HCT116 (cell line): Measurements from ENCODE around the gene METTL26. TPM values are rescaled to one million over a fixed set of nuclear protein-coding genes. Genes with fewer than 3 reads are reported as not detected.

Experiments used
- ATAC-seq: fragments of 200-7000 bp; cut with Tn5 transposase; 2 replicates; pipeline ENCODE4 v1.9.1; 2020; ENCODE audit warnings: mild to moderate bottlenecking, moderate library complexity
- BruUV-seq: library from RNA; stranded (reverse); fragments of 400-500 nt; replicated peaks from 2 replicates; lab custom pipeline; 2021; lab: Mats Ljungman, UMichigan
- CTCF ChIA-PET: fragments of 300-600 bp; sonication (Branson Sonifier 250); formaldehyde crosslinking; loops from one replicate; lab custom pipeline; 2021; ENCODE audit warnings: antibody characterized with exemption; lab: Charles Lee
- POLR2A ChIA-PET: fragments of 300-600, 350-600 bp; sonication (Branson Sonifier 250); formaldehyde crosslinking; loops from one replicate; lab custom pipeline; 2021; ENCODE audit warnings: antibody characterized with exemption; lab: Charles Lee
- RAD21 ChIA-PET, 2 experiments: fragments of 300-600 bp; sonication (Branson Sonifier 250); formaldehyde crosslinking; loops; one replicate each; lab custom pipeline; 2023; ENCODE audit warnings: low total read pairs in 2 of 2; ENCODE audit not compliant: uncharacterized antibody in 2 of 2, unreplicated experiment in 2 of 2, low non-redundant PET in 1 of 2; lab: Charles Lee
- DNase-seq: peaks from one replicate; pipeline ENCODE4 v3.0.0-alpha.2; 2010; ENCODE audit warnings: low read depth, low spot score
- H2AFZ ChIP-seq: fragments of 200-600 bp; shearing (Covaris generic), sonication (generic); 2 replicates; pipeline ENCODE4 v1.6.1; 2017; ENCODE audit warnings: low read depth, mixed run types, mixed read lengths, antibody characterized with exemption, low read length; ENCODE audit not compliant: poor library complexity, severe bottlenecking
- H3K27ac ChIP-seq: 2 replicates; pipeline ENCODE4 v1.5.1; 2012; ENCODE audit warnings: low read depth, low read length
- H3K27me3 ChIP-seq: fragments of 200-600 bp; sonication (generic); 2 replicates; pipeline ENCODE4 v1.6.1; 2016; ENCODE audit warnings: mixed run types, low read length, mixed read lengths; ENCODE audit not compliant: insufficient read depth
- H3K36me3 ChIP-seq, 2 experiments: fragments of 200-500 bp in 1 of 2; fragments of 200-600 bp in 1 of 2; sonication (Bioruptor generic) in 1 of 2; sonication (generic) in 1 of 2; 2 replicates each; pipeline versions ENCODE4 v1.5.1 to v1.6.1; 2014 to 2016; ENCODE audit warnings: low read length in 2 of 2, inconsistent platforms in 1 of 2, mixed read lengths in 1 of 2, mixed run types in 1 of 2; ENCODE audit not compliant: insufficient read depth in 2 of 2, control insufficient read depth in 1 of 2
- H3K4me1 ChIP-seq, 2 experiments: fragments of 200-600 bp in 1 of 2; sonication (generic) in 1 of 2; 2 replicates each; pipeline versions ENCODE4 v1.5.1 to v1.6.1; 2012 to 2017; ENCODE audit warnings: low read length in 2 of 2, inconsistent platforms in 1 of 2, mild to moderate bottlenecking in 1 of 2, mixed read lengths in 1 of 2, mixed run types in 1 of 2, moderate library complexity in 1 of 2; ENCODE audit not compliant: insufficient read depth in 2 of 2, control insufficient read depth in 1 of 2
- H3K4me2 ChIP-seq: fragments of 200-600 bp; sonication (generic); 2 replicates; pipeline ENCODE4 v1.6.1; 2017; ENCODE audit warnings: mixed run types, low read length, mixed read lengths
- H3K4me3 ChIP-seq, 2 experiments: fragments of 200-600 bp in 1 of 2; sonication (generic) in 1 of 2; replicated peaks in 1 of 2; 2 replicates each; pipeline ENCODE4 v1.5.1; 2011 to 2016; ENCODE audit warnings: low read length in 2 of 2, control low read depth in 1 of 2, low read depth in 1 of 2, mild to moderate bottlenecking in 1 of 2, mixed read lengths in 1 of 2, mixed run types in 1 of 2
- H3K79me2 ChIP-seq: fragments of 200-600 bp; sonication (generic); 2 replicates; pipeline ENCODE4 v1.6.1; 2017; ENCODE audit warnings: mild to moderate bottlenecking, mixed run types, low read length, moderate library complexity, mixed read lengths; ENCODE audit not compliant: insufficient read depth
- H3K9ac ChIP-seq: fragments of 200-600 bp; sonication (generic); 2 replicates; pipeline ENCODE4 v1.6.1; 2016; ENCODE audit warnings: low read length, mixed read lengths
- H3K9me2 ChIP-seq: fragments of 200-600 bp; sonication (generic), shearing (Covaris generic); 2 replicates; pipeline ENCODE4 v1.6.1; 2017; ENCODE audit warnings: mixed run types, mild to moderate bottlenecking, moderate library complexity; ENCODE audit not compliant: insufficient read depth
- H3K9me3 ChIP-seq, 2 experiments: fragments of 200-500 bp in 1 of 2; fragments of 200-600 bp in 1 of 2; sonication (Bioruptor generic) in 1 of 2; sonication (generic) in 1 of 2; 2 replicates each; pipeline ENCODE4 v1.6.1; 2014 to 2017; ENCODE audit warnings: low read length in 2 of 2, mixed read lengths in 2 of 2, inconsistent platforms in 1 of 2, low read depth in 1 of 2, mild to moderate bottlenecking in 1 of 2, mixed run types in 1 of 2, moderate library complexity in 1 of 2; ENCODE audit not compliant: control insufficient read depth in 1 of 2, insufficient read depth in 1 of 2
- H4K20me1 ChIP-seq: fragments of 200-600 bp; sonication (generic), shearing (Covaris generic); 2 replicates; pipeline ENCODE4 v1.6.1; 2017; ENCODE audit warnings: mixed run types, mild to moderate bottlenecking, moderate library complexity; ENCODE audit not compliant: insufficient read depth
- CBX3 ChIP-seq: IDR thresholded peaks from 2 replicates; pipeline ENCODE4 v1.6.1; 2012; ENCODE audit warnings: low read depth
- ELF1 ChIP-seq: IDR thresholded peaks from 2 replicates; pipeline ENCODE4 v1.6.1; 2012; ENCODE audit warnings: low read depth, borderline replicate concordance
- EZH2phosphoT487 ChIP-seq: fragments of 200-600 bp; IDR thresholded peaks from 2 replicates; pipeline ENCODE4 v1.6.1; 2018; ENCODE audit warnings: antibody characterized with exemption, borderline replicate concordance
- FOSL1 ChIP-seq: IDR thresholded peaks from 2 replicates; pipeline ENCODE4 v1.6.1; 2012; ENCODE audit warnings: low read depth
- JUND ChIP-seq: IDR thresholded peaks from 2 replicates; pipeline ENCODE4 v1.6.1; 2012
- POLR2AphosphoS5 ChIP-seq: IDR thresholded peaks from 2 replicates; pipeline ENCODE4 v1.6.1; 2011; ENCODE audit warnings: mild to moderate bottlenecking, low read depth, low read length, moderate library complexity
- RAD21 ChIP-seq: IDR thresholded peaks from 2 replicates; pipeline ENCODE4 v1.6.1; 2012; ENCODE audit warnings: low read depth, mild to moderate bottlenecking
- REST ChIP-seq: IDR thresholded peaks from 2 replicates; pipeline ENCODE4 v1.6.1; 2012; ENCODE audit warnings: low read depth
- SP1 ChIP-seq: IDR thresholded peaks from 2 replicates; pipeline ENCODE4 v1.6.1; 2012; ENCODE audit warnings: low read depth
- SRF ChIP-seq: IDR thresholded peaks from 2 replicates; pipeline ENCODE4 v1.6.1; 2012; ENCODE audit warnings: low read depth
- TCF7L2 ChIP-seq: IDR thresholded peaks from 2 replicates; pipeline ENCODE4 v1.7.0; 2011; ENCODE audit warnings: borderline replicate concordance, inconsistent platforms; ENCODE audit not compliant: insufficient read depth, insufficient read length; ENCODE audit errors: extremely low read depth
- YY1 ChIP-seq: IDR thresholded peaks from 2 replicates; pipeline ENCODE4 v1.6.1; 2011; ENCODE audit warnings: low read length, low read depth, moderate library complexity, mild to moderate bottlenecking; ENCODE audit not compliant: insufficient replicate concordance; ENCODE audit errors: extremely low read depth
- ZBTB33 ChIP-seq: IDR thresholded peaks from 2 replicates; pipeline ENCODE4 v1.6.1; 2011; ENCODE audit warnings: mild to moderate bottlenecking, low read length, moderate library complexity; ENCODE audit not compliant: insufficient replicate concordance; ENCODE audit errors: extremely low read depth
- ZFX ChIP-seq: fragments of 450-650 bp; IDR thresholded peaks from 2 replicates; pipeline ENCODE4 v1.6.1; 2017
- intact Hi-C: fragments of 100-400 bp; cut with micrococcal nuclease; formaldehyde crosslinking; loops from 2 replicates; pipeline ENCODE4 v1.10.0; 2022
- total RNA-seq: library from RNA; stranded (reverse); gene quantifications from one replicate; pipeline ENCODE4 v1.2.1, GENCODE V29; 2021; ENCODE audit not compliant: unreplicated experiment
- TF ChIP-seq, protein P1 (sequence below): IDR thresholded peaks from 2 replicates; pipeline ENCODE4 v1.6.1; 2012

Gene METTL26
- total RNA-seq, 1 experiment from 2014 or later = 85.7 TPM

DNA sequence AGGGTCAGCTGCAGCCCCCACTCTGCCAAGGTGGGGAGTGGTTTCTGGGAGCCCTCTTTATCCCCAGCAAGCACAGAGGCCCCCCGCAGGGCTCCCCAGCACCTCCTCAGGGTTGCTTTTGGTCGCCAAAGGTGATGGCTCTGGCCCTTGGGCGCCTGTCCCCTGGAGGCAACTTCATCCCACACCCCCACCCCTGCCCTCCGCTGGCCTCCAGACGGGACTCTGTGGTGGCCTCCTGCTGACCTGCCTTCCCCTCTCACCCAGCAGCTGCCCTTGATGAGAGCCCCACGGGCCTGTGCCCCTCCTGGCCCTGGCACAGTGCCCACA lies 24.0 kb upstream of the METTL26 start:
- Histone ChIP-seq H3K4me3 (no peak overlapping the region), H3K36me3 (no peaks in the 10 kb centered on the region), H3K9me2 (no peaks in the 10 kb centered on the region), H3K4me2 (peak overlapping the region; percentile 21; the same call in 1 of the 2 replicates), H4K20me1 (no peaks in the 10 kb centered on the region), H3K9ac (no peak overlapping the region), H3K9me3 (no peaks in the 10 kb centered on the region), H3K27me3 (no peaks in the 10 kb centered on the region), H2AFZ (no peak overlapping the region), H3K79me2 (no peaks in the 10 kb centered on the region), H3K27ac (peak overlapping the region; percentile 64; the same call in 1 of the 2 replicates), H3K4me1 (peaks cover 3 to 9% of the 10 kb centered on the region in 2 experiments; a peak in 2 of 4 replicates)
- RAD21 ChIA-PET = no interaction called here
- CTCF ChIA-PET = interaction anchor here (1.0 to 2.6 kb wide), 3 partner anchors 12 to 81 kb away, joined by 3 to 13 read pairs (median 3); partner anchors contain the start of genes METTL26 and WDR90
- no peak for ATAC-seq
- DNase-seq = no peak
- TF ChIP-seq RAD21 = no peak
- POLR2A ChIA-PET = interaction anchor here (1.9 kb wide), 1 partner anchor 9 kb away, joined by 4 read pairs; no protein-coding TSS in a partner anchor
- BruUV-seq = no TSS peak
- intact Hi-C loops = loop anchor here (2.0 kb wide), 1 partner anchor 81 kb away; no protein-coding TSS in a partner anchor

DNA sequence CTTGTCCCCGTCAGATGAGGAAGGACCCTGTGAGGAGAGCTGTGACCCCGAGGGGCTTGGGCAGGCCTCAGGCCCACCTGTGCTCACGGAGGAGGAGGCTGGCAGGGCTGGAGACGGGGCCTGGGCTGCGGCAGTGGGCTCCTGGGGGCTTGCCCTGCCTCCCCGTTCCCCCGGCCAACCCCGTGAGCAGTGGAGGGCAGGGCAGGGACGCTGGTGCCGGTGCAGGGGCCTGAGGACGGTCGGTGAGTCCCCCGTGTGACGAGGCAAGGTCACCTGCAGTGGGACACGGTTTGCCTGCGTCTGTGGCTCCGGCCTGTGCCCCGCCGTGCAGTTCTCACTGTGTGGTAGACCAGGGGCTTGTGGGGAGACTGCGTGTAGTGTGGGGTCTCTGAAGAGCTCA lies 23.5 kb upstream of the METTL26 start:
- no peaks in the 10 kb centered on the region for H3K36me3 ChIP-seq
- DNase-seq (no peak), ATAC-seq (no peak)
- no peaks in the 10 kb centered on the region for H3K27me3 ChIP-seq
- no peaks in the 10 kb centered on the region for H4K20me1 ChIP-seq
- no peaks in the 10 kb centered on the region for H3K79me2 ChIP-seq
- RAD21 ChIA-PET = no interaction called here
- H3K9ac ChIP-seq = no peak overlapping the region
- no peaks in the 10 kb centered on the region for H3K9me3 ChIP-seq
- H3K4me2 ChIP-seq = no peak overlapping the region
- H3K4me3 ChIP-seq = no peak overlapping the region
- intact Hi-C loops = loop anchor here (2.0 kb wide), 1 partner anchor 81 kb away; no protein-coding TSS in a partner anchor
- H3K9me2 ChIP-seq = no peaks in the 10 kb centered on the region
- peaks cover 3 to 9% of the 10 kb centered on the region in 2 experiments; a peak in 2 of 4 replicates for H3K4me1 ChIP-seq
- H3K27ac ChIP-seq = no peak overlapping the region; the same call in 1 of the 2 replicates
- no TSS peak for BruUV-seq
- CTCF ChIA-PET = interaction anchor here (1.1 to 2.6 kb wide), 2 partner anchors 11 to 24 kb away, joined by 3 to 13 read pairs; partner anchors contain the start of genes METTL26 and WDR90
- H2AFZ ChIP-seq = no peak overlapping the region
- POLR2A ChIA-PET = interaction anchor here (1.9 kb wide), 1 partner anchor 8 kb away, joined by 4 read pairs; no protein-coding TSS in a partner anchor
- TF ChIP-seq YY1 = no peak
- no peak for TF ChIP-seq POLR2AphosphoS5
- no peak for TF ChIP-seq TCF7L2
- no peak for TF ChIP-seq FOSL1
- TF ChIP-seq JUND = no peak
- TF ChIP-seq CBX3 = no peak
- TF ChIP-seq SRF = no peak
- no peak for TF ChIP-seq EZH2phosphoT487
- TF ChIP-seq REST = no peak
- no peak for TF ChIP-seq ZFX
- TF ChIP-seq, protein P1, sequence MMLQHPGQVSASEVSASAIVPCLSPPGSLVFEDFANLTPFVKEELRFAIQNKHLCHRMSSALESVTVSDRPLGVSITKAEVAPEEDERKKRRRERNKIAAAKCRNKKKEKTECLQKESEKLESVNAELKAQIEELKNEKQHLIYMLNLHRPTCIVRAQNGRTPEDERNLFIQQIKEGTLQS = no peak
- no peak for TF ChIP-seq SP1
- no peak for TF ChIP-seq ZBTB33
- no peak for TF ChIP-seq ELF1
